HG03432 (cell line): ENCODE data around the gene PRKD3.

Source experiments
- ATAC-seq: cut with Tn5 transposase; IDR thresholded peaks from one replicate; pipeline ENCODE4 v1.9.1; 2021; ENCODE audit warnings: mild to moderate bottlenecking, moderate library complexity; ENCODE audit not compliant: unreplicated experiment

The PRKD3 gene

GRCh38 chr2:37343537-37344434, 19.2 kb upstream of the PRKD3 start:
- ATAC-seq = no peak

- ATAC-seq = no peak
Observed at GRCh38 chr2:37342591-37343220, 18.1 kb upstream of the PRKD3 start.

- ATAC-seq = no peak
Observed at GRCh38 chr2:37340637-37341036, 16.0 kb upstream of the PRKD3 start.

- no peak for ATAC-seq
Observed at GRCh38 chr2:37338933-37339332, 14.3 kb upstream of the PRKD3 start.

- no peak for ATAC-seq
Observed at GRCh38 chr2:37337620-37338280, 13.1 kb upstream of the PRKD3 start.

- ATAC-seq = no peak
Observed at GRCh38 chr2:37335604-37336003, 11.0 kb upstream of the PRKD3 start.

GRCh38 chr2:37333256-37333655, 8.6 kb upstream of the PRKD3 start:
- ATAC-seq = no peak

- ATAC-seq = no peak
Observed at GRCh38 chr2:37332560-37332959, 7.9 kb upstream of the PRKD3 start.

GRCh38 chr2:37330681-37331080, 6.0 kb upstream of the PRKD3 start:
- ATAC-seq = no peak

- no peak for ATAC-seq
Observed at GRCh38 chr2:37326866-37327634, 2.4 kb upstream of the PRKD3 start.

GRCh38 chr2:37326285-37326684, 1.7 kb upstream of the PRKD3 start:
- no peak for ATAC-seq

- ATAC-seq = no peak
Observed at GRCh38 chr2:37325625-37326071, 1.0 kb upstream of the PRKD3 start.

- no peak for ATAC-seq
Observed at GRCh38 chr2:37324536-37324785, 172 bp downstream of the PRKD3 start.

GRCh38 chr2:37323781-37324535, 675 bp downstream of the PRKD3 start:
- ATAC-seq = peak; percentile 33

GRCh38 chr2:37323176-37323780, 1.4 kb downstream of the PRKD3 start:
- no peak for ATAC-seq

GRCh38 chr2:37322368-37322767, 2.3 kb downstream of the PRKD3 start:
- no peak for ATAC-seq

- ATAC-seq = no peak
Observed at GRCh38 chr2:37321029-37321682, 3.5 kb downstream of the PRKD3 start.

GRCh38 chr2:37319754-37320609, 4.7 kb downstream of the PRKD3 start:
- ATAC-seq = no peak

GRCh38 chr2:37318401-37318800, 6.2 kb downstream of the PRKD3 start:
- ATAC-seq = peak; percentile 82
